Measurements from ENCODE around the gene CDYL. TPM values are rescaled to one million over a fixed set of nuclear protein-coding genes. Genes with fewer than 3 reads are reported as not detected.

CDYL gene
- total and polyA plus RNA-seq, 2 of the 4 experiments (the other 2 are of a cell fraction), result 14.2 to 92.1 TPM

DNA sequence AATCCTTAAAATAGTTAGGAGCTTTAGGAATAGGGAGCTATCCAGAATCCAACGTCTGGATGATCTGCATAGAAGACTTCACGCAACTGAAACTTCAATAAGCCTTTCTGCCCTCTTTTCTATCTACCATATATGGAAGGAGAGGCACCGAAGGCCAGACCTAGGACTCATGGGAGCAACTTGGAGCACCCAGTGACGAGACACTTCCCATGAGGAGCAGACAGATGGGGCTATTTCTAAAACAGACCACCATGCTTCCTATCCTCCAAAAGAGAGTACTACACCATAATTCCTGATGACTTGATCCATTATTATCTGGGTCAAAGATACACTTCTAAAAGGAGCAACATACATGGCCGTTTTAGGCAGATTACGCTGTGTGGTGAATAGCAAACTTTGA lies 221.7 kb downstream of the CDYL start:
- TF ChIP-seq, protein P1, sequence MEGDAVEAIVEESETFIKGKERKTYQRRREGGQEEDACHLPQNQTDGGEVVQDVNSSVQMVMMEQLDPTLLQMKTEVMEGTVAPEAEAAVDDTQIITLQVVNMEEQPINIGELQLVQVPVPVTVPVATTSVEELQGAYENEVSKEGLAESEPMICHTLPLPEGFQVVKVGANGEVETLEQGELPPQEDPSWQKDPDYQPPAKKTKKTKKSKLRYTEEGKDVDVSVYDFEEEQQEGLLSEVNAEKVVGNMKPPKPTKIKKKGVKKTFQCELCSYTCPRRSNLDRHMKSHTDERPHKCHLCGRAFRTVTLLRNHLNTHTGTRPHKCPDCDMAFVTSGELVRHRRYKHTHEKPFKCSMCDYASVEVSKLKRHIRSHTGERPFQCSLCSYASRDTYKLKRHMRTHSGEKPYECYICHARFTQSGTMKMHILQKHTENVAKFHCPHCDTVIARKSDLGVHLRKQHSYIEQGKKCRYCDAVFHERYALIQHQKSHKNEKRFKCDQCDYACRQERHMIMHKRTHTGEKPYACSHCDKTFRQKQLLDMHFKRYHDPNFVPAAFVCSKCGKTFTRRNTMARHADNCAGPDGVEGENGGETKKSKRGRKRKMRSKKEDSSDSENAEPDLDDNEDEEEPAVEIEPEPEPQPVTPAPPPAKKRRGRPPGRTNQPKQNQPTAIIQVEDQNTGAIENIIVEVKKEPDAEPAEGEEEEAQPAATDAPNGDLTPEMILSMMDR (conservative IDR thresholded peaks at IDR 0.05; ENCODE audit: low read depth, low read length), result no peak

More for the DNA sequence above, 221.7 kb downstream of the CDYL start:
- Histone ChIP-seq H3K9me3 (ENCODE audit: control insufficient read depth, insufficient read depth, low read length) (no peaks in the 10 kb centered on the region), H3K4ac (ENCODE audit: low read depth, low read length) (no peak overlapping the region), H3K9me1 (ENCODE audit: insufficient read depth, low read length) (peaks cover 4% of the 10 kb centered on the region; the same call in 1 of the 2 replicates), H3K27me3 (ENCODE audit: control insufficient read depth, insufficient read depth, low read length) (no peaks in the 10 kb centered on the region), H3K23ac (ENCODE audit: low read depth, low read length) (no peak overlapping the region), H2AFZ (replicated peaks; ENCODE audit: low read length, poor library complexity) (no peak overlapping the region), H3K4me3 (ENCODE audit: insufficient read depth, low read depth, low read length) (no peak overlapping the region), H3K9ac (ENCODE audit: low read depth, low read length) (no peak overlapping the region), H4K5ac (ENCODE audit: low read depth, low read length) (no peak overlapping the region), H3K4me1 (ENCODE audit: control insufficient read depth, insufficient read depth, low read length) (no peaks in the 10 kb centered on the region), H2BK120ac (ENCODE audit: low read depth, low read length) (no peak overlapping the region), H2AK9ac (replicated peaks; ENCODE audit: low read depth, low read length, poor library complexity) (no peak overlapping the region), H2BK5ac (ENCODE audit: low read depth, low read length, poor library complexity, severe bottlenecking) (no peak overlapping the region), H4K20me1 (ENCODE audit: insufficient read depth, low read length) (no peaks in the 10 kb centered on the region), H4K8ac (ENCODE audit: low read depth in 2 of 2, low read length in 2 of 2) (no peak overlapping the region), H3K79me1 (ENCODE audit: low read depth in 1 of 2, low read length in 2 of 2) (peaks cover 0 to 4% of the 10 kb centered on the region in 2 experiments; a peak in 1 of 4 replicates), H2BK15ac (ENCODE audit: low read depth, low read length) (no peak overlapping the region), H2BK20ac (ENCODE audit: low read depth, low read length) (no peak overlapping the region), H3K4me2 (ENCODE audit: low read depth, low read length) (no peak overlapping the region), H4K91ac (ENCODE audit: insufficient read depth, low read depth, low read length) (no peak overlapping the region), H3K36me3 (ENCODE audit: control insufficient read depth, insufficient read depth, low read length) (peaks cover 7% of the 10 kb centered on the region), H2AK5ac (ENCODE audit: low read depth, low read length) (no peak overlapping the region), H3K18ac (ENCODE audit: low read depth, low read length) (no peak overlapping the region), H3K27ac (ENCODE audit: insufficient read depth, low read length) (no peak overlapping the region), H3K14ac (replicated peaks; ENCODE audit: low read depth, low read length) (no peak overlapping the region), H3K56ac (ENCODE audit: extremely low read depth, insufficient read depth, low read length) (no peak overlapping the region)
- no peak for ATAC-seq (ENCODE audit: low read depth)
- no peak for DNase-seq
- intact Hi-C loops (cut with micrococcal nuclease) (no loop called here), dilution Hi-C loops (cut with HindIII; ENCODE audit: low sequenced_read_pairs, unreplicated experiment) (no loop called here), in situ Hi-C loops (cut with MboI; ENCODE audit: low sequenced_read_pairs) (no loop called here)
- ChIA-PET CTCF (no interaction called here), POLR2A (ENCODE audit: unreplicated experiment) (no interaction called here)
- BruUV-seq (replicated peaks), result no TSS peak
- no CpG with 5 or more reads among the region's 6 CpGs for WGBS, 2 experiments (ENCODE audit: extremely low coverage in 2 of 2, insufficient read length in 1 of 2)

Data from IMR-90 (cell line).